ENCODE measurements around the gene ZNRF2.
"Not testable (repeated sequence)": the region's sequence is repeated elsewhere in the genome, so short reads cannot be mapped to it uniquely, and the experiment has no call there.

Gene ZNRF2

DNA sequence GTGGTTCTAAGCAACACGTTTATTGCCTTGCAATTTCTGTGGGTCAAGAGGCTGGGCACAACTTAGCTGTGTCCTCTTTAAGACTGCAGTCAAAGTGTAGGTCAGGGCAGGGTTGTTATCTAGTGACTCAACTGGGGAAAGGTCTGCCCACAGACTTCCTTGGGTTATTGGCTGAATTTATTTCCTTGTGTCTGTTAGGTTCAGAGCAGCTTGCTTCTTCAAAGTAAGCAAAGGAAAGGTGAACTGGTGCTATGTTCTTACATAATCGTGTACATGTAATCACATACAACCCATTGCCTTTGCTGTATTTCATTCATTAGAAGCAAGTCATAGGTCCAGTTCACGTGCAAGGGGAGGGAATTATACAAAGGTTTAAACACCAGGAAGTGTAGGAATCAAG lies 5.9 kb downstream of the ZNRF2 start:
- not testable (repeated sequence) for DNase-seq (ENCODE audit: low spot score)

DNA sequence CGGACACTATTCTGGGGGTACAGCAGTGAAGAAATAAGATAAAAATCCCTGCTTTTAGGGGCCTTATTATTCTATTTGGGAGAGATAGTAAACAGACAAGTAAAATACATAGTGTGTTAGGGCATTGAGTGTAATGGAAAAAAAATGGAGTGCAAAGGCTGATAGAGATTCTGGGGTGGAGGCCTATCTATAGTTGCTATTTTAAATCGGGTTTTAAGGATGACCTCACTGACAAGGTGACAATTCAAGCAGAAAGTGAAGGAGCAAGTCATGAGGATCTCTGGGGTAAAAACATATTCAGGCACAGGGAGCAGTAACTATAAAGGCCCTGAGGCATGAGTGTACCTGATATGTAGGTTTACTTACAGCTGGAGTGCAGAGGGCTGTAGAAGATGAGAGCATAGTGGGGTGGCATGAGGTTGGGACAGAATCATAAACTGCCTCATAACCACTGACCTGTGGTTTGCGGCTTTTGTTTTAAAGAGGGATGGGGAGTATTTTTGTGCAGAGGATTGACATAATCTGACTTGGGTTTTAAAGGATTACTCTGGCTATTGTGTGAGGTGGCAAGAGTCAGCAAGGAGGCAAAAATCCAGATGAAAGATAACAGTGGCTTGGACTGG lies 8.1 kb downstream of the ZNRF2 start:
- not testable (repeated sequence) for DNase-seq (ENCODE audit: low spot score)

DNA sequence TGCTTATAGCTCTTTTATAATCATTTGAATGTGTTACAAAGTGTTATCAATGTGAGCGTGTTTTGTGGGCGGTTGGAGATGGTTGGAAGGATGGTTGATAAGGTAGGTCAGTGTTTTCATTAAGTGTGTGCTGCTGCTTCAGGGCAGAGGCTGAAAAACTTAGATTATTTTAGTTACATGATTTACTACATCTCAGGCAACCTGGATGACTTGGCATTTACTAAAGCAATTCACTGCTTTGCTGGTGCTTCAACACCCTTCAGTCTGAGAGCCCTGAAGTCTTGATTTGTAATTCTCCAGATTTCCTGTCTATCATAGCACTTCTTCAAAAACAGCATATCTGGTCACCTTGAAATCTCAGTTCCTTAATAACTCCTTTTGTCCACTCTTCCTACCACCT lies 11.9 kb downstream of the ZNRF2 start:
- not testable (repeated sequence) for DNase-seq (ENCODE audit: low spot score)

DNA sequence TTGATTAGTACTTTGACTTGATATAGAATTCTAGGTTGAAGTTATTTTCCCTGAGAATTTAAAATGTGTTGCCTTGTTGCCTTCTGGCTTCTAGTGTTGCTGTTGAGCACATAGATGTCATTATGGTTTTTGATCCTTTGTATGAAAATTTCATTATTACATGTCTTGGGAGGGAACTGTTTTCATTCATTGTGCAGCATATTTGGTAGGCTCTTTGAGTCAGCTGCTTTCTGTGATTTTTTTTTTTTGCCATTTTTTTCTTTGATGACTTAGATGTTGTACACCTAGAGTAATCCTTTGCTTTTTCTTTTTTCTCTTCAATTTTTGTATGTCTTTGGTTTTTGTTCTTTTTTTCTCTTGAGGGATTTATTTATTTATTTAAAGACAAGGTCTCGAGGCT lies 13.1 kb downstream of the ZNRF2 start:
- DNase-seq (ENCODE audit: low spot score): not testable (repeated sequence)

DNA sequence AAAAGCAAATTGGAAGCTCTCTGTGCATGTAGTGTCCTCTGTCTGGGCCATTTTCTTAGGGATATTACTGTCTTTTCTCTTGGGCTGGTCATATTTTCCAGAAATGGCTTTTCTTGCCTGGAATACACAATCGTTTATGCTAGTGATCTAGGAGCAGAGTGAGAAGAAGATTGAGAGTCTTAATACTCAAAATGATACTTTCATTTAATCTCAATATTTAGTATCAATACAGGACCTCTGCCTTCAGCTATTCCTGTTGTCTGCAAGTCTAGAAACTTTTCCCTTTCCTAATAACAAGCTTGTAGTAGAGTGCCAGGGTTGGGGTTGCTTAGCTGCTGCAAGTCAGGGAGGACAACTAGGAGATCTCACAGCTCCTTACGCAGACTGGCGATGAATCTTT lies 14.0 kb downstream of the ZNRF2 start:
- DNase-seq (ENCODE audit: low spot score): not testable (repeated sequence)

DNA sequence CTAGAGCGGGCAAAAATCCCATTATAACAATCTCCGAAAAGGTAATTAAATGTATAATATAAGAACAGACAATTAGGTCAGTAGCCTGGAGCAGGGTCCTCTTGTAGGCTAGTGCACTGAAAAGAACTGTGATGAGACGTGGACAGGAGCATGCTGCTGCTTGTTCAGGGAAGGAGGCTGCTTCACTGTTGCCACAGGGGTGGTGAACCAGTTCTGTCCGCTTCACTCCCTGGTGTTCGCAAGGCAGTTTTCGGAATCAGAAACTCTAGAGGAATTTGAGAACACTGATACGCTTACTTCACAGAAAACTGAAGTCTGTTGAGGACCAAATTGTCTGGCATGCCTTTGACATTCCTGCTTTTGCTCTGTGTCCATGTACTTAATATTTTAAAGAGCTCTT lies 17.4 kb downstream of the ZNRF2 start:
- DNase-seq (ENCODE audit: low spot score): no peak

DNA sequence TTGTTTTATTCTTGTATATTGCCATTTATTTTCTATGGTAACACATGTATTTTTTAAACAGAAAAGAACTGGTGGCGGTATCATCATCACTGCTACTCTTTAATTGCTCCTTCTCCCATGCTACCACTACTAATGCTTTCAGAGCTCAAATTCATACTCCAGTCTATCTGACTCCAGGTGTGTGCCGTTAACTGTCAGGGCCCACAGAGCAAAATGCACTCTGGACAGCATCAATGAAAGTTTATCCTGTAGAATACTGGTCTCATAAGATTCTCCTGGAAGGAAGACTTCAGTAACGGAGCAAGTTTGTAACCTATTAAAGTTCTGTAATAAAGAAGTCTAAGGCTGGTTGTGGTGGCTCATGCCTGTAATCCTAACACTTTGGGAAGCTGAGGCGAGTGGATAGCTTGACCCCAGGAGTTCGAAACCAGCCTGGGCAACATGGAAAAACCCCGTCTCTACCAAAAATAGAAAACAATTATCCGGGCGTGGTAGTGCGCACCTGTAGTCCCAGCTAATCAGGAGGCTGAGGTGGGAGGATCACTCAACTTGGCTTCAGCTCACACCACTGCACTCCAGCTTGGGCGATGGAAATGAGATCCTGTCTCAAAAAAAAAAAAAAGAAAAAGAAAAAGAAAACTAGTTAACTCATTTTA lies 18.4 kb downstream of the ZNRF2 start:
- no peak for DNase-seq (ENCODE audit: low spot score)

DNA sequence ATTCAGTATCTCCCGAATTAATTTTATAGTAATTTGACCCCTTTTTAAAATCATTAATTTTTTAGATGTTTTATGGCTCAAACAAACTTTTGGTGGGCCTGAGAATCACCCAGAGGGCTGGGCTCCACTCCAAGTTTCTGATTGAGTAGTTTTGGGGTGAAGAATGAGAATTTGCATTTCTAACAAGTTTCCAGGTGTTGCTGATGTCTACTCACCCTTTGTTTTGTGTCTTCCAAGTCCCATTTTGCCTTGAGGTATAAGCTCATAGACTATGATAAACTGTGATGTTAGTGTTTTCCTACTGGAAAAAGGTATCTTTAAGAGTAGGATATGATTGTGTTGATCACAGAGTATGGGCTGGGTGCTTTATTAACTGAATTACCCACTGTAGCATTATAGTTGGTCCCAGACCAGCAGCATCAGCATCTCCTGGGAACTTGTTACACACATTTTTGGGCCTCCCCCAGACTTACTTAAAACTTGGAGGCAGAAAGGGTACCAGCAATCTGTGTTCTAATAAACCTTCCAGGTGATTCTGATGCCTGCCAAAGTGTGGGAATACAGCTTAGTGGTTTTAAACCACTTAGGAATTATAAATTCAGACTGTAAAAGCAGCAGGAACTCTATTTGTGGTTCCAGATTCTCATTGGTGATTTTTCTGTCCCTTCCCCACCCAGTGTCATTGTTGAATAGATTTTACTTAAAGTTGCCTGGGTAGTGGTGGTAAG lies 19.1 kb downstream of the ZNRF2 start:
- no peak for DNase-seq (ENCODE audit: low spot score)

DNA sequence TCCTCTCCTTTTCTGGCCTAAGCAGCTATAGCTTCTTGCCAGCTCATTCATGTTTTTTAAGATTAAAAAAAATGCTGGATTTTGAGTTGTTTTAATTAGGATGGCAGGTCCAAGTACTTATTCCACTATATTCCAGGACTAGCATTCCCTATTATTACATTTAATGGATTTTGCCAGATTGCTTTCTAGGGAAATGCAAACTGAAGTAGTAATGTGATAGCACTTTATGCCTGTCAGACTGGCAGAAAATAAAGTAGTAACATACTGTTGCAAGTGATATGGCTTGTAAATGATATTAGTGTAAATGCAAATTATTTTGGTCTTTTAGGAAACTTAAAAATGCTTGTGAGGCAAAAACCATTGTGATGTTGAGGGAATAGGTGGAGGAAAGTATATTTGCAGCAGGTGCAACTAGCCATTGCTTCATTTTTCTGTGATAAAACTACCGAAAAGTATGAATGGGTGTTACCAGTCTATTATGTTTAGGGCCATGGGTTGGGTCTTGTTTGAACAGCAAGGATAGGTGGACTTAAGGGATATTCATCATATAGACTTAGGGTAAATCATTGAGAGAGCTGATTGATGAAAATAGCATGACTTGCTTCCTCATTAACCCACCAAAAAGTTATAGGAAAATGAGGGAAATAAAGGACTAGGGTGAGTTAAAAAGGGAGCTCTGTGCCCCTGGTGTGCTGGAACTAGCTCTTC lies 19.9 kb downstream of the ZNRF2 start:
- no peak for DNase-seq (ENCODE audit: low spot score)

DNA sequence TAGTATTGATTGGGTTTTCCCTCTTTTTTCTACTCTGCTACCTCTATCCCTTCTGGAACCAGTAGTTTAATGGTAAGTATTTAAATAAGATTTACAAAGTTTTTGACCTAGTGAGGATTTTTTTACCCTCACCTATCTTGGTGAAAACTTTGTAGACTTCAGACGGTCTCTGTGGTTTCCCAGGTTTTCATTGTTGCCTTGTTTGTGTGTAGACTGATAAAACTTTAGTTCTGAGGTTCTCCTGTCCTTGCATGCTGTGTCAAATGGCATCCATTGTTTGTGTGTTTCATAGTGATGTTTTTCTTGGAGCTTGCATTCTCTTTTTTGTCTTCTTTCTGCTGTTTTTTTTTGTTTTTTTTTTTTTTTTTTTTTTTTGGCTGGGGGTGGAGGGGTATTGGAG lies 22.6 kb downstream of the ZNRF2 start:
- DNase-seq (ENCODE audit: low spot score): no peak

DNA sequence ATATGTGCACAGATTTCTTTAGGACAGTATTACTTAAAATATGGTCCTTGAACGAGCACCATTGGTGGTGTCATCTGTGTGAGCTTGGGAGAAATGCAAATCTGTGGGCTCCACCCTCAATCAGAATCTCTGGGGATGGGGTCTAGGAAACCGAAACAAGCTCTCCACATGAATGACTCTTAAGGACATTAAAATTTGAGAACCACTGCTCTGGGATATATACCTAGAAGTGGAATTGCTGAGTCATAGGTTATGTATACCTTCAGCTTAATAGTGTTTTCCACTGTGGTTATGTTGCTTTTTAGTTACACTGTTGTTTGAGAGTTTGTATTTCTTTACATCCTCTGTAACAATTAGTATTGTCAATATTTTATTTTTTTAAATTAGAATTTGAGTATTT lies 24.0 kb downstream of the ZNRF2 start:
- DNase-seq (ENCODE audit: low spot score): no peak

DNA sequence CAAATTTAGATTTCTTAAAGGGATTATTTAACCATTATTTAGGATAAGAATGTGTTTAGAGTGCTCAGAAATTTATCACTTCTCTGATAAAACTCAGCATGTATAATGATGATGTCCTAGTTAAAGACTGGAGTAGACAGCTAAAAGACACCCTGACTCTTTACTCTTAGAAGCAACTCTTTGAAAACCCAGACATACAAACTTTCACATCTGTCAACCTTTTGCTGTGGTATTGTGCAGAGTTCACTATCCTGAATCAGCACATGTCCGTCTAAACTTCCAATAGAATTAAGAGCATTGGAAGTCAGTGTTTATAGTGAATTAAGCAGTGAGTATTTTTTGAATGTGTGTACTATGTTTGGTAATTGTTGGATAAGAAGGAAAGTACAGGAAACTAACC lies 24.9 kb downstream of the ZNRF2 start:
- DNase-seq (ENCODE audit: low spot score): no peak

DNA sequence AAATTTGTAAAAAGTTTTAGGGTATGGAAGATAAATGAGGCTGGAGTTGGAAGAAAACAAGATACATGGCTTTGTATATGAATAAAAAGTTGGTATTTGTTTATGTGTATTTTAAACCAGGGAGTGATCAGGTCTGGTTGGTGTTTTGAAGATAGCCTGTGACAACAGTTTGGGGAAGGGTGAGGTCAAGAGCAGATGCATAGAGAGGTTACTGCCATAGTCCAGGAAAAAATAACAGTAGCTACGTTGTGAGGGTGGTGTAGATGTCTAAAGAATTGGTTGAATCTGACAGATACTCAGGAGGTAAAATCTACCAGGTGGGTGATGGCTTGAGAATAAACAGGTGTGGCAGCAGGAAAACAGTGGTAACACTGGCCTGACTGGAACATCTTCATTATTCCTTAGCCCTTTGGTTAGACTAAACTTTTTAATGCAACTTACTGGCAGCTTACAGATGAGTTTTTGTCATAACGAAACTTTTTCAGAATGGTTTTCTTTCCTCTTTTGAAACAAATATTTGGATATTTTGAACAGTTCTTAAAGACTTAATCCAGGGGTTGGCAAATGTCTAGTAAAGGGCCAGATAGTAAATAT lies 25.5 kb downstream of the ZNRF2 start:
- DNase-seq (ENCODE audit: low spot score): no peak

DNA sequence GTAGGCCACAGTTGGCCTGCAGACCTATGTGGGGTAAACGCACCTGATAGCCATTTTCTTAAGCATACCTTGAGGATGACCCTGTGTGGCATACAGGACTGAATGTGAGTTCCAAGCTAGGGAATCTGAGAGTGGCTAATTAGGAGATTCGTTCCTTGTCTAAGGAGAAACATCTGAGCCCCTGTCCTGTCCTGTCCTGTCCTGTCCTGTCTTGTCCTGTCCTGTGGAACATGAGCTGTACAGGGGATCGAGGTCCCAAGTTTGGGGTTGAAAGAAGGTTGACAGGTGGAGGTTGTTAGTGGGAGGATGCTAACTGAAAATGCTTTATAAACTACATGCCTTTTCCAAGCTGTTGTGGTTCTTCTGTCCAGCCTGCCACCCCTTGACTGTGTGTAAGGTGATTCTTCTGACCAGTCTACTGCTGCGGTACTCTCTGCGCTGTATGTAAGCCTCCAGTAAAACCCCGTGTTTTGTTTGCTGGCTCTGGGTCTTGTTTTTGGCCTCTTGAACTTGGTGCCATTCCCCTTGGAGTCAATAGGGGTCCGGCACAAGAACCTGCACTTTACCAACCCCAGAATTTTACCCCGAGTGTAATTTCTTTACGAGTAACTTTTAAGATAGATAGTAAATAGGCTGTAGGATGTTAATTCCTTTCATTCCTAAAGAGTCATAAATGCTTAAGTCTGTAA lies 26.4 kb downstream of the ZNRF2 start:
- no peak for DNase-seq (ENCODE audit: low spot score)

DNA sequence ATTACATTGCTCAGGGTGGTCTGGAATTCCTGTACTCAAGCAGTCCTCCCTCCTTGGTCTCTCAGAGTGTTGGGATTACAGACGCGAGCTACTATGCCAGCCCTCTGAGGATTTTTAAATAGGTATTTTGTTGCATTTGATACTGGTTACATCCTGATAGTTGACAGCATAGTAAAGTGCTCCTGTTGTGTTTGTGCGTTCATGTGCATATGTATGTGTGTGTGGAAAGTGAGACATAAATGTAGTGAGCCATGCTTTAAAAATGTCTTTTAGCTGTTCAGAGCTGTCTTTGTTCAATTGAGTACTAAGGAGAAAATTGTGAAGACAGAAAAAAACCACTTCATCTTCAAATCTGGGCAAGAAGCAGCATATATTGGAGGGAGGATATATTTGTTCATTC lies 27.8 kb downstream of the ZNRF2 start:
- DNase-seq (ENCODE audit: low spot score): no peak

DNA sequence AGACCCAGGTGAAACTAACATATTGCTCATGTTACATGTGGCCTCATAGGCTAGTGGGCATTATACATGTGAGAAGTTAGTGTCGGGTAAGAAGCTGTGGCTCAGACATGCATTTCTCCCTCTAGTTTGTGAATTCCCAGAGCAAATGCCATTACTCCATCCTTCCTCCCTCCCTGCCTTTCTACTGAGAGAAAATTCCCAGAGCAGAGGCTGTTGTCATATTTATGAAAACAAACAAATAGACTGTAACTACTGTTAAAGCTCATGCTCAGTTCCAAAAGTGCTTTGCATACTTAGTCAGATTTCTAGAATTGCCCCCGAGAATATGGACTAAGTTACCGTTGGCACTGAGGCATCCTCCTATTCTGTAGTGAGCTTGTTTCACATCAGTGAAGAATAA lies 29.0 kb downstream of the ZNRF2 start:
- DNase-seq (ENCODE audit: low spot score): no peak

DNA sequence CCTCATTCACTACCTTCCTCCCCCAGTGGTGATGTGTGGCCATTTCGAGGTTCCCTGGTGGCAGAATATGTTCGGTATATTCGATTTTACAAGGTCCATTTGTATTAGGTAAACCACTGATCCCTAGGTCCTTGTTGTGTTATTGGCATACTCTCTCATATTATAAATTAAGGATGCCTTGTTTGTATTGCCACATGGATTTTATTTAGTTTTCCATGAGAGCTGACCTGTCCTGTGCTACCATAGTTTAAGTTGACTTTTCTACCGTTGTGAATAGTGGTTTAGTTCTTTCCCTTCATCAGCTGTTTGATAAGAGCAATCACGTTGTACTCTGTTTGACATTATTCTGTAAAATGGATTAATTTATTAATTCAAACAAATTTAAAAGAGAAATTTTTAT lies 29.4 kb downstream of the ZNRF2 start:
- DNase-seq (ENCODE audit: low spot score): no peak

DNA sequence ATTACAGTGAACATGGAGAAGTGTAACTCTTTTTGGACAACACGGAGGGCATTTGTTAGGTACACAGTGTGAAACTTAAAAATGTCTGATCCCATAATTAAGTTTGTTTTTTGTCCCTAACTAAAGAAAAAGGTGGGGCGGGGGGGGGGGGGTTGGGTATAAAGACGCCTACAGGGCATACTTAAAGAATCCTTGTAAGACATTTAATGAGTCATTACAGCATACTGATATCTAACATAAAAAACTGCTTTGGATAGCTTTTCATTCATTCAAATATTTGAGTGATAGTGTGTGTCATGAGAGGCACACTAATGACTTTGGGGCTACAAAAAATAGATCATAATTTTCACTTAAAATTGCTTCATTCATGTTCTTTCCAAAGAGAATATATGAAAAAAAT lies 31.2 kb downstream of the ZNRF2 start:
- DNase-seq (ENCODE audit: low spot score): no peak

DNA sequence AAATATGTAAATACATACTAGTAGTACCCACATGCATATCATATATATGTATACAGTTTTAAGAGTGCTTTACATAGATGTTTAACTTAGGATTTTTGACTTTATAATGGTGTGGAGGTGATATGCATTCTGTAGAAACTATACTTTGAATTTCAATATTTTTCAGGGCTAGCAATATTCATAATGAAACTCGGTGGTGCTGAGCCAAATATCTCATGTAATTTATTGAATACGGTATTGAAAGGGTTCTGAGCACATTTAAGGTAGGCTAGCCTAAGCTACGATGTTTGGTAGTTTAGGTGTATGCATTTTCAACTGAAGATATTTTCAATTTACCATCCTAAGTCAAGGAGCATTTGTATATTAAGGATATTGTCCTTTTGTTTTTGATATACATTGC lies 36.0 kb downstream of the ZNRF2 start:
- no peak for DNase-seq (ENCODE audit: low spot score)

DNA sequence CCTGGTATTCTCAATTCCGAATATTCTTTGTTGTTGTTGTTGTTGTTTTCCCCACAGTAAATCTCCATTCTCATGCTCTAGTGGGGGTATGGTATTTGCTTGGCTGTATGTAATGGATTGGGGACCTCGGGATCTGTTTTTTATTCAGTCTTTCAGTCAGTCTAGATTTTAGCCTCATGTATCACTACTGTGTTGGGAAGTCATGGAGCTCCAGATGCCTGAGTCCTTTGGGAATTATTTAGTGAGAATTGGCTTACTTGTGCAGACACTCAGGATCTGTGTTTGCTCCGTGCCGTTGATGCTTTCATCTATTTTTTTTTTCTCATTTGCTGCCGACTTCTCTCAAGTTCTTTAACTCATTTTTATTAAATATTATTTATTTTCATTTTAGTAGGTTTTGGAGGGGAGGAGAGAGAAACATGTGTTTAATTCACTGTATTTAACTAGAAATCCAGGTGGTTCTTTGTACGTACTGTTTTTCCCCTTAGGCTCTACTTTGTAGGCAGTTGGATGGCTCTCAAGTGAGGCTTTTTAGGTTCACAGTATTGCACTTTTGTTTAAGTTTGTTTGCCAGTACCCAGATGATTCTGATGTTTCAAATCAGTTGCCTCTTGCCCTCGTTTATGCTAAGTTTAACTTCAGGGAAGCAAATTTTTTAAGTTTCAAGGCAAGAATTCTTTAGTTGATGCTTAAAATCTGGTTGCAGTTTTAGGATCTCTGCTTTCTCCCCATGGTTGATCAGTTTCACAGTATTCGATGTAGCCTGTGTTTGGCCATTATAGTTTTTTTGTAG lies 36.9 kb downstream of the ZNRF2 start:
- DNase-seq (ENCODE audit: low spot score): no peak

DNA sequence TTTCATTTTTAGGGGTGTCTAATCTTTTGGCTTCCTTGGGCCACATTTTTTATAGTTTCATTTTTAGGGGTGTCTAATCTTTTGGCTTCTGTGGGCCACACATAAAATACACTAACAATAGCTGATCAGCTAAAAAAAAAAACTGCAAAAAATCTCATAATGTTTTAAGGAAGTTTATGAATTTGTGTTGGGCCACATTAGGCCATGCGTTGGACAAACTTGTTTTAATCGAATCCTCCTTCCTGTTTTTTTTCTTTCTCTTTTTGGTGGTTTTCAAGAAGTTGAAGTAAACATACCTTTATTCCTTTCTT lies 37.4 kb downstream of the ZNRF2 start:
- DNase-seq (ENCODE audit: low spot score): no peak
